Activated CD4-positive, alpha-beta T cell treated with anti-CD3 and anti-CD28 coated beads, Interleukin-2, amount 10 ng/mL, durations not matched to agents 7 days and 5 days (primary cell): ENCODE measurements around the gene CES2. TPM values are rescaled to one million over a fixed set of nuclear protein-coding genes. Genes with fewer than 3 reads are reported as not detected.
"Not testable (repeated sequence)": the region's sequence is repeated elsewhere in the genome, so short reads cannot be mapped to it uniquely, and the experiment has no call there.

Source experiments
- CTCF ChIA-PET: fragments of 350-600 bp; sonication (Branson Sonifier 250); formaldehyde crosslinking; loops from one replicate; lab custom pipeline; 2021; ENCODE audit warnings: antibody characterized with exemption; lab: Charles Lee
- POLR2A ChIA-PET: fragments of 350-600 bp; sonication (Branson Sonifier 250); formaldehyde crosslinking; loops from one replicate; lab custom pipeline; 2021; ENCODE audit warnings: antibody characterized with exemption; lab: Charles Lee
- DNase-seq: peaks from one replicate; pipeline ENCODE4 v3.0.0-alpha.2; 2020
- H3K27ac Mint-ChIP-seq: one replicate; pipeline ENCODE4 v1.8.0; 2021; ENCODE audit warnings: mild to moderate bottlenecking, moderate library complexity, mixed read lengths
- H3K27me3 Mint-ChIP-seq: one replicate; pipeline ENCODE4 v1.8.0; 2021; ENCODE audit warnings: mixed read lengths
- H3K36me3 Mint-ChIP-seq: one replicate; pipeline ENCODE4 v1.8.0; 2021; ENCODE audit warnings: low read depth, mixed read lengths
- H3K4me1 Mint-ChIP-seq: one replicate; pipeline ENCODE4 v1.8.0; 2021; ENCODE audit warnings: mixed read lengths
- H3K4me3 Mint-ChIP-seq: one replicate; pipeline ENCODE4 v1.8.0; 2021; ENCODE audit warnings: mild to moderate bottlenecking, moderate library complexity, mixed read lengths
- H3K9me3 Mint-ChIP-seq: one replicate; pipeline ENCODE4 v1.8.0; 2021; ENCODE audit warnings: mixed read lengths
- total RNA-seq, 2 experiments: library from RNA; stranded (reverse); gene quantifications; one replicate each; pipeline ENCODE4 v1.2.3, GENCODE V29; 2021

Gene CES2
- total RNA-seq, 2 experiments from 2014 or later: 31.5 to 34.9 TPM

GRCh38 chr16:66991545-66992077 is 56.3 kb downstream of the CES2 start:
- CTCF ChIA-PET: interaction anchor here (0.8 to 2.0 kb wide), 6 partner anchors 8 to 80 kb away, joined by 3 to 12 read pairs (median 3); no protein-coding TSS in a partner anchor
- no peak for DNase-seq
- POLR2A ChIA-PET: no interaction called here
- Mint-ChIP-seq H3K9me3 (peaks cover 2% of the 10 kb centered on the region), H3K27me3 (no peaks in the 10 kb centered on the region), H3K27ac (no peak overlapping the region), H3K36me3 (no peaks in the 10 kb centered on the region), H3K4me1 (peaks cover 17% of the 10 kb centered on the region), H3K4me3 (no peak overlapping the region)

GRCh38 chr16:66993558-66993957 is 58.2 kb downstream of the CES2 start:
- H3K4me1 Mint-ChIP-seq, H3K4me3 Mint-ChIP-seq, DNase-seq, H3K9me3 Mint-ChIP-seq, POLR2A ChIA-PET, H3K27ac Mint-ChIP-seq, H3K36me3 Mint-ChIP-seq, H3K27me3 Mint-ChIP-seq: not testable (repeated sequence)
- CTCF ChIA-PET: interaction anchor here (0.6 to 2.0 kb wide), 7 partner anchors 8 to 192 kb away, joined by 3 to 9 read pairs (median 4); no protein-coding TSS in a partner anchor

Other genes starting within 250 kb of the CES2 start
- under 1 TPM; 0.73 to 0.84 TPM for gene CMTM4, start 238.8 kb upstream of the CES2 start, total RNA-seq
- 10 to 100 TPM; 53.9 to 65.9 TPM for gene DYNC1LI2, start 183.9 kb upstream of the CES2 start, total RNA-seq
- gene TERB1, start 133.9 kb upstream of the CES2 start, total RNA-seq: under 1 TPM; 0.15 to 0.27 TPM
- gene NAE1, start 104.5 kb upstream of the CES2 start, total RNA-seq: 10 to 100 TPM; 62.5 to 72.6 TPM
- gene CA7, start 91.1 kb upstream of the CES2 start, total RNA-seq: not detected
- gene PDP2, start 55.0 kb upstream of the CES2 start, total RNA-seq: 10 to 100 TPM; 20.8 to 21.4 TPM
- not detected for gene CDH16, start 16.6 kb upstream of the CES2 start, total RNA-seq
- under 1 TPM; 0.20 to 0.23 TPM for gene RRAD, start 10.0 kb upstream of the CES2 start, total RNA-seq
- 100 to 1,000 TPM in 1 of 2 experiments, 10 to 100 TPM in 1; 95.2 to 112 TPM for gene CIAO2B, start 1.1 kb upstream of the CES2 start, total RNA-seq
- gene CES3, start 25.8 kb downstream of the CES2 start, total RNA-seq: 1 to 10 TPM; 5.9 to 6.4 TPM
- 10 to 100 TPM; 28.9 to 30.5 TPM for gene CES4A, start 53.1 kb downstream of the CES2 start, total RNA-seq
- 100 to 1,000 TPM; 218 to 222 TPM for gene CBFB, start 93.6 kb downstream of the CES2 start, total RNA-seq
- gene PHAF1, start 174.4 kb downstream of the CES2 start, total RNA-seq: 10 to 100 TPM; 15.2 to 19.0 TPM
- 1 to 10 TPM; 7.1 to 7.2 TPM for gene B3GNT9, start 215.5 kb downstream of the CES2 start, total RNA-seq
- 10 to 100 TPM; 47.2 to 57.5 TPM for gene TRADD, start 224.4 kb downstream of the CES2 start, total RNA-seq
- gene FBXL8, start 224.4 kb downstream of the CES2 start, total RNA-seq: 10 to 100 TPM; 35.7 to 46.6 TPM
- gene HSF4, start 229.2 kb downstream of the CES2 start, total RNA-seq: 10 to 100 TPM; 49.6 to 58.1 TPM
- 10 to 100 TPM in 1 of 2 experiments, 1 to 10 TPM in 1; 8.9 to 13.3 TPM for gene NOL3, start 235.0 kb downstream of the CES2 start, total RNA-seq
- gene MATCAP1, start 248.4 kb downstream of the CES2 start, total RNA-seq: 10 to 100 TPM; 47.5 to 51.4 TPM